Measurements from ENCODE around the gene DLGAP1. TPM values are rescaled to one million over a fixed set of nuclear protein-coding genes. Genes with fewer than 3 reads are reported as not detected.

Gene DLGAP1
- total RNA-seq, 1 donor from 2014 or later = 13.6 TPM

DNA sequence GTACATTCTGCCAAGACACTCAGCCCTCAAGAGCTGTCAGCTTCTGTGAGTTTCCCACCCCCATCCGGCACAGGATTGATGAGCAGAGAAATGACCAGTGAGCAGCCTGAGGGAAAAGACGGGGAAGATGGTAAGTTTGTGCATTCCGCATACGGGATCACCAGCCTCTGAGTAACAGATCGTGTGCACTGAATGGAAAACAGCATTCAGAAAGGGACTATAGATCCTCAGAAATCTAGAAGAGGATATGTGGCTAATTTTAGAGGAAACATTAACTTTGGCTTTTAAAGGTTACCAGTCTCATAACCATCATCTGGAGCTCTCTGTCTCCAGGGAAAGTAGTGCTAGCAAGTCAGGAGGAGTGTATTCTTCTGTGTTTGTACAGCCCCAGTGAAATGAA lies 679.1 kb downstream of the DLGAP1 start:
- no peak overlapping the region for H3K27ac Mint-ChIP-seq (ENCODE audit: unreplicated experiment)

DNA sequence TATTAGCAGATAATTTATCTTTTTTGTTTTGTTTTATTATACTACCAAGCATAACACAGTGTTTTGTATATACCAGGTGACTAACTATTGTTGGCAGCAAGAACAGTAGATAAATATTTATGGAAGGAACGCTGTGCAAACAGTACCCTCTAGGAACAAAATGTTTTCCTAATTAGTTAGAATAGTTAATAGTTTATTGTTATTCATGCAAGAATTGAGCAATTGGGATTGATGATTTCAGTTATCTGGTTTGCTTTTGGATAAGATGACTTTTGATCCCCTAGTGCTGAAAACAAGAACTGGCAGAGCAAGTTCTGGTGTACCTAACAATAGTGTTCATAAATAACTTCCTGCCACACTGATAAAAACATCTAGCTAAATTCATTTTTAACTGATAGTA lies 681.8 kb downstream of the DLGAP1 start:
- no peaks in the 10 kb centered on the region for H3K36me3 Mint-ChIP-seq (ENCODE audit: unreplicated experiment)
- no peak overlapping the region for H3K4me3 Mint-ChIP-seq (ENCODE audit: unreplicated experiment)
- peaks cover 3% of the 10 kb centered on the region for H3K27me3 Mint-ChIP-seq (ENCODE audit: unreplicated experiment)
- no peaks in the 10 kb centered on the region for H3K9me3 Mint-ChIP-seq (ENCODE audit: unreplicated experiment)
- TF ChIP-seq, protein P1, sequence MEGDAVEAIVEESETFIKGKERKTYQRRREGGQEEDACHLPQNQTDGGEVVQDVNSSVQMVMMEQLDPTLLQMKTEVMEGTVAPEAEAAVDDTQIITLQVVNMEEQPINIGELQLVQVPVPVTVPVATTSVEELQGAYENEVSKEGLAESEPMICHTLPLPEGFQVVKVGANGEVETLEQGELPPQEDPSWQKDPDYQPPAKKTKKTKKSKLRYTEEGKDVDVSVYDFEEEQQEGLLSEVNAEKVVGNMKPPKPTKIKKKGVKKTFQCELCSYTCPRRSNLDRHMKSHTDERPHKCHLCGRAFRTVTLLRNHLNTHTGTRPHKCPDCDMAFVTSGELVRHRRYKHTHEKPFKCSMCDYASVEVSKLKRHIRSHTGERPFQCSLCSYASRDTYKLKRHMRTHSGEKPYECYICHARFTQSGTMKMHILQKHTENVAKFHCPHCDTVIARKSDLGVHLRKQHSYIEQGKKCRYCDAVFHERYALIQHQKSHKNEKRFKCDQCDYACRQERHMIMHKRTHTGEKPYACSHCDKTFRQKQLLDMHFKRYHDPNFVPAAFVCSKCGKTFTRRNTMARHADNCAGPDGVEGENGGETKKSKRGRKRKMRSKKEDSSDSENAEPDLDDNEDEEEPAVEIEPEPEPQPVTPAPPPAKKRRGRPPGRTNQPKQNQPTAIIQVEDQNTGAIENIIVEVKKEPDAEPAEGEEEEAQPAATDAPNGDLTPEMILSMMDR (IDR thresholded peaks at IDR 0.05; ENCODE audit: partially characterized antibody, unreplicated experiment) = no peak
- no peak for DNase-seq
- H3K27ac Mint-ChIP-seq (ENCODE audit: unreplicated experiment) = no peak overlapping the region
- peaks cover 5% of the 10 kb centered on the region for H3K4me1 Mint-ChIP-seq (ENCODE audit: low read depth, unreplicated experiment)

More for the DNA sequence above, 679.1 kb downstream of the DLGAP1 start:
- DNase-seq = no peak
- TF ChIP-seq, protein P1 (IDR thresholded peaks at IDR 0.05; ENCODE audit: partially characterized antibody, unreplicated experiment) = no peak
- Mint-ChIP-seq H3K4me1 (ENCODE audit: low read depth, unreplicated experiment) (peaks cover 5% of the 10 kb centered on the region), H3K9me3 (ENCODE audit: unreplicated experiment) (no peaks in the 10 kb centered on the region), H3K4me3 (ENCODE audit: unreplicated experiment) (no peak overlapping the region), H3K36me3 (ENCODE audit: unreplicated experiment) (no peaks in the 10 kb centered on the region), H3K27me3 (ENCODE audit: unreplicated experiment) (peaks cover 3% of the 10 kb centered on the region)

DNA sequence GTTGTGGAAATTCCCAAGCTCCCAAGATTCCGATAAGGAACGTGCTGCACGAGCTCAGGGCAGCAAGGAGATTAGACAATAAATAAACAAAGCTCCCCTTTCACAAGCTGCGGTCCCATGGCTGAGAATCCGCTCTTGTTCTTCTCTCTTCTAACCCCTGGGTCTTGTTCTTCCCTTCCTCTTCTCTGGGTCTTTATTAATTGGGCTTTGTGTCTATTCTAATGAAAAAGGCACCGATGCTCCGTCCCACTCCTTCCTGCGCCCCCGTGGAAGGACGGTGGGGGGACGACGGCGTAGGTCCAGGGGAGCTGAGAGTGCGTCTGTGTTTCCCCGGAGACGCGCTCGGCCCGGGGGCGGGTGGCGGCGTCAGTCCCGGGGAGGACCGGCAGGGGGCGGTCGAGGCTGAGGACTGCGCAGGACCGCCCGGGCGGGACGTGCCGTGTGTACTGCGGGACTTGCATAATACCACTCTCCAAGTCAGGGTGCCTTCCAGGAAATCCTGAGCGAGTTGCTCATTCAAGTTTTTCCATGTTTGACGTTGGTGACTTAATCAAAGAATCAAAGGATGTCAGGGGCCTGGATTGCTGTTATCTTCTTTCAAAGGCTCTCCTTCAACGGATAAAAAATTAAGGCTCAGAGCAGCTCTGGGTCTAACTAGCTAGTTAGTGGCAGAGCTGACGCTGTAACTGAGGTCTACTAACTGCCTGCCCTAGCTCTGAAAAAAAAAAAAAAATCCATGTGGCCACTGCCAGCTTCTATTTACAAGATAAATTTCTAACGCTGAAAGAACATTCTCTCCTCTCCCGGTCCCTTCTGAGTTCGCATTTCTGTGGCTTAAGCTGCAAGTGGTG lies 683.8 kb downstream of the DLGAP1 start:
- H3K27ac Mint-ChIP-seq (ENCODE audit: unreplicated experiment) = no peak overlapping the region
- H3K27me3 Mint-ChIP-seq (ENCODE audit: unreplicated experiment) = peaks cover 3% of the 10 kb centered on the region
- DNase-seq = peak; percentile 90
- TF ChIP-seq, protein P1 (IDR thresholded peaks at IDR 0.05; ENCODE audit: partially characterized antibody, unreplicated experiment) = peak; percentile 99
- H3K4me1 Mint-ChIP-seq (ENCODE audit: low read depth, unreplicated experiment) = peaks cover 2% of the 10 kb centered on the region
- no peaks in the 10 kb centered on the region for H3K9me3 Mint-ChIP-seq (ENCODE audit: unreplicated experiment)
- peak overlapping the region; percentile 89 for H3K4me3 Mint-ChIP-seq (ENCODE audit: unreplicated experiment)
- H3K36me3 Mint-ChIP-seq (ENCODE audit: unreplicated experiment) = no peaks in the 10 kb centered on the region

DNA sequence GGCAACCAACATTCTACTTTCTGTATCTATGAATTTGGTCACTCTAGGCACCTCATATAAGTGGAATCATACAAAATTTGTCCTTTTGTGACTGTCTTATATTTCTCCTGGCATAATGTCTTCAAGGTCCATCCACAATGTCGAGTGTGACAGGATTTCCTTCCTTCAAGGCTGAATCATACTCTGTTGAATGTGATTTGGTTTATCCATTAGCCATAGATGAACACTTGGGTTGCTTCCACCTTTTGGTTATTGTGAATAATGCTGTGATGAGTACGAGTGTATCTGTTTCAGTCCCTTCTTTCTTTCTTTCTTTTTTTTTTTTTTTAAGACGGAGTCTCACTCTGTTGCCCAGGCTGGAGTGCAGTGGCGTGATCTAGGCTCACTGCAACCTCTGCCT lies 693.8 kb downstream of the DLGAP1 start:
- peaks cover 1% of the 10 kb centered on the region for H3K9me3 Mint-ChIP-seq (ENCODE audit: unreplicated experiment)
- no peak overlapping the region for H3K4me3 Mint-ChIP-seq (ENCODE audit: unreplicated experiment)
- H3K27ac Mint-ChIP-seq (ENCODE audit: unreplicated experiment) = no peak overlapping the region
- peaks cover 3% of the 10 kb centered on the region for H3K27me3 Mint-ChIP-seq (ENCODE audit: unreplicated experiment)
- H3K36me3 Mint-ChIP-seq (ENCODE audit: unreplicated experiment) = peaks cover 6% of the 10 kb centered on the region
- no peaks in the 10 kb centered on the region for H3K4me1 Mint-ChIP-seq (ENCODE audit: low read depth, unreplicated experiment)
- TF ChIP-seq, protein P1 (IDR thresholded peaks at IDR 0.05; ENCODE audit: partially characterized antibody, unreplicated experiment) = no peak
- DNase-seq = no peak

DNA sequence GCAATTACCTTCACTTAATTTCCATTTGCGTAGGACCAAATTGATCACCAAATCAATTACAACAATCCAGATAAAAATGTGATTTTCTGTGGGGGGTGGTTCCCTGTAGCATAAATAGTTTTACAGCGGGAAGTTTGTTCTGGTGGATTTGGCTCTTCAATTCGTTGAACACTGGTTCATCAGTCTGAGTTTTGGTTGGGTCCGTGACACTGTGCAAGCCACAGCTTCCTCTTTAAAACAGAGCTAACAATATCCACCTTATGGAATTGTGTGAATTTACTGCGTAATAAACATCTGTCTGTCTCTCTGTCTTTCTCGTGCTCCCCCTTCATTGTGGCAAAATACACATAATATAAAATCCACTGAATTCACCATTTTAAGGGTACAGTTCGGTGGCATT lies 694.4 kb downstream of the DLGAP1 start:
- H3K27me3 Mint-ChIP-seq (ENCODE audit: unreplicated experiment) = peaks cover 3% of the 10 kb centered on the region
- DNase-seq = no peak
- TF ChIP-seq, protein P1 (IDR thresholded peaks at IDR 0.05; ENCODE audit: partially characterized antibody, unreplicated experiment) = no peak
- no peak overlapping the region for H3K27ac Mint-ChIP-seq (ENCODE audit: unreplicated experiment)
- peaks cover 1% of the 10 kb centered on the region for H3K9me3 Mint-ChIP-seq (ENCODE audit: unreplicated experiment)
- no peak overlapping the region for H3K4me3 Mint-ChIP-seq (ENCODE audit: unreplicated experiment)
- H3K36me3 Mint-ChIP-seq (ENCODE audit: unreplicated experiment) = peaks cover 6% of the 10 kb centered on the region
- no peaks in the 10 kb centered on the region for H3K4me1 Mint-ChIP-seq (ENCODE audit: low read depth, unreplicated experiment)
